Left ventricle myocardium inferior (tissue), 1 donor: ENCODE measurements around the gene USP10. TPM values are rescaled to one million over a fixed set of nuclear protein-coding genes. Genes with fewer than 3 reads are reported as not detected.

ENCODE experiments used
- DNase-seq: peaks from one replicate; pipeline ENCODE4 v3.0.0-alpha.2; 2020
- H3K27ac ChIP-seq: fragments of 200-600 bp; replicated peaks from 2 replicates; pipeline ENCODE4 v1.8.0; 2021
- H3K27me3 ChIP-seq: fragments of 200-600 bp; 2 replicates; pipeline ENCODE4 v1.8.0; 2021; ENCODE audit warnings: low read depth
- H3K36me3 ChIP-seq: fragments of 200-600 bp; 2 replicates; pipeline ENCODE4 v1.8.0; 2021
- H3K4me1 ChIP-seq: fragments of 200-600 bp; 2 replicates; pipeline ENCODE4 v1.8.0; 2021
- H3K4me3 ChIP-seq: fragments of 200-600 bp; 2 replicates; pipeline ENCODE4 v1.8.0; 2021; ENCODE audit warnings: mild to moderate bottlenecking, moderate library complexity
- H3K9me3 ChIP-seq: fragments of 200-600 bp; replicated peaks from 2 replicates; pipeline ENCODE4 v1.8.0; 2021
- CTCF ChIP-seq: fragments of 200-600 bp; IDR thresholded peaks from 2 replicates; pipeline ENCODE4 v1.8.0; 2021; ENCODE audit warnings: antibody characterized with exemption, mild to moderate bottlenecking, borderline replicate concordance
- intact Hi-C: fragments of 100-400 bp; cut with micrococcal nuclease; formaldehyde crosslinking; loops from one replicate; pipeline ENCODE4 v1.11.0; 2022
- total RNA-seq: library from RNA; stranded (reverse); fragmentation: NEBNext Ultra II Directional; extraction: Animal tissue kit (Norgen Biotek cat#: 25700); gene quantifications from one replicate; pipeline ENCODE4 v1.2.1, GENCODE V29; 2021
- donor health status: DM: no; HTN: yes; CAD: no; lungs with severe emphysema.

Gene USP10
- total RNA-seq, 1 donor from 2014 or later: 66.7 TPM

GRCh38 chr16:84716740-84717139 lies 16.9 kb downstream of the USP10 start:
- Histone ChIP-seq H3K27ac (peak overlapping the region; percentile 21), H3K4me3 (no peak overlapping the region), H3K9me3 (no peaks in the 10 kb centered on the region), H3K36me3 (no peaks in the 10 kb centered on the region), H3K4me1 (peaks cover 72% of the 10 kb centered on the region), H3K27me3 (no peaks in the 10 kb centered on the region)
- intact Hi-C loops: no loop called here
- DNase-seq: no peak
- TF ChIP-seq CTCF: no peak

DNA sequence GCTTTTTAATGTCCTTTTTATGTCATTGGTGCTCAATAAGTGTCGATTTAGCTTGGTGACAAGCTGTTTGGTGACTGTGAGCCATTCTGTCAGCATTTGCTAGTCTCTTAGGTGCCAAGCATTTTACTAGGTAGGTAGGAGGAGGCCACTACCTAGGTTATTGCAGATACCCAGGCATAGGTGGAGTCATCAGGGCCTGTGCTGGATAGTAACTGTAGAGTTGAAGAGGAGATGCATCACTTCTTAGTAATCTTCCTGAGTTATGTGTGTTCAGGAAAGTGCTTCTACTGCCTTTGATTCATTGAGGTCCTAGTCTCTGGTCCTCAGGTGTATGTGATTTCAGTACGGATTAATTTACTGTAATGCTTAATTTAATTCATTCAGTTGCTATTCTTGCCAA lies 17.7 kb downstream of the USP10 start:
- DNase-seq: no peak
- no peaks in the 10 kb centered on the region for H3K36me3 ChIP-seq
- intact Hi-C loops: no loop called here
- H3K27ac ChIP-seq: no peak overlapping the region
- no peaks in the 10 kb centered on the region for H3K9me3 ChIP-seq
- TF ChIP-seq CTCF: no peak
- H3K27me3 ChIP-seq: no peaks in the 10 kb centered on the region
- no peak overlapping the region for H3K4me3 ChIP-seq
- H3K4me1 ChIP-seq: peaks cover 67% of the 10 kb centered on the region

- no peaks in the 10 kb centered on the region for H3K36me3 ChIP-seq
- no peak overlapping the region for H3K4me3 ChIP-seq
- no peak for DNase-seq
- TF ChIP-seq CTCF: no peak
- no peaks in the 10 kb centered on the region for H3K27me3 ChIP-seq
- H3K27ac ChIP-seq: peak overlapping the region; percentile 4
- H3K4me1 ChIP-seq: peaks cover 72% of the 10 kb centered on the region
- H3K9me3 ChIP-seq: no peaks in the 10 kb centered on the region
- intact Hi-C loops: loop anchor here (5.0 kb wide), 1 partner anchor 48 kb away; no protein-coding TSS in a partner anchor
Measured at GRCh38 chr16:84720177-84720579, 20.4 kb downstream of the USP10 start.

- no peaks in the 10 kb centered on the region for H3K27me3 ChIP-seq
- no peak for TF ChIP-seq CTCF
- no peak for DNase-seq
- H3K4me1 ChIP-seq: peaks cover 74% of the 10 kb centered on the region
- H3K36me3 ChIP-seq: no peaks in the 10 kb centered on the region
- no peaks in the 10 kb centered on the region for H3K9me3 ChIP-seq
- no peak overlapping the region for H3K4me3 ChIP-seq
- intact Hi-C loops: loop anchor here (5.0 kb wide), 1 partner anchor 50 kb away; no protein-coding TSS in a partner anchor
- H3K27ac ChIP-seq: no peak overlapping the region
Measured at GRCh38 chr16:84722068-84722467, 22.3 kb downstream of the USP10 start.

GRCh38 chr16:84723906-84724305 lies 24.1 kb downstream of the USP10 start:
- Histone ChIP-seq H3K27me3 (no peaks in the 10 kb centered on the region), H3K4me1 (peaks cover 74% of the 10 kb centered on the region), H3K27ac (peak overlapping the region; percentile 5), H3K4me3 (no peak overlapping the region), H3K9me3 (no peaks in the 10 kb centered on the region), H3K36me3 (no peaks in the 10 kb centered on the region)
- intact Hi-C loops: loop anchor here (5.0 kb wide), 1 partner anchor 52 kb away; no protein-coding TSS in a partner anchor
- no peak for TF ChIP-seq CTCF
- DNase-seq: no peak
